SK-N-SH (cell line): ENCODE results near the gene RBBP8NL. TPM values are rescaled to one million over a fixed set of nuclear protein-coding genes. Genes with fewer than 3 reads are reported as not detected.

Source experiments
- CTCF ChIA-PET: fragments of 300-600, 350-600 bp; formaldehyde crosslinking; extraction: SDS; loops from one replicate; lab custom pipeline; 2021; lab: Yijun Ruan, JAX
- POLR2A ChIA-PET: fragments of 350-600 bp; sonication (Branson Sonifier 250); formaldehyde crosslinking; extraction: SDS; loops from one replicate; lab custom pipeline; 2020; ENCODE audit warnings: antibody characterized with exemption, inconsistent platforms; lab: Yijun Ruan, JAX
- DNase-seq: peaks from one replicate; pipeline ENCODE4 v3.0.0; 2012
- H2AFZ ChIP-seq: fragments of 200-600 bp; sonication (generic); 2 replicates; pipeline ENCODE4 v1.8.1; 2016; ENCODE audit warnings: antibody characterized with exemption, mild to moderate bottlenecking, low read depth
- H3F3A ChIP-seq: fragments of 200-600 bp; sonication (generic); replicated peaks from 2 replicates; pipeline ENCODE3; 2016; ENCODE audit warnings: antibody characterized with exemption, mild to moderate bottlenecking; ENCODE audit not compliant: insufficient read depth
- H3K27ac ChIP-seq, 2 experiments: fragments of 200-500 bp in 1 of 2; fragments of 200-600 bp in 1 of 2; sonication (Bioruptor generic) in 1 of 2; sonication (generic), shearing (Covaris generic) in 1 of 2; 2 replicates each; pipeline versions ENCODE4 v1.5.1 to v1.6.1; 2014 to 2016; ENCODE audit warnings: low read depth in 2 of 2, inconsistent platforms in 1 of 2, low read length in 1 of 2, mild to moderate bottlenecking in 1 of 2, mixed read lengths in 1 of 2
- H3K27me3 ChIP-seq: fragments of 200-600 bp; sonication (generic), shearing (Covaris generic); 2 replicates; pipeline ENCODE4 v1.6.1; 2016; ENCODE audit warnings: mixed run types; ENCODE audit not compliant: insufficient read depth
- H3K36me3 ChIP-seq, 2 experiments: fragments of 200-500 bp in 1 of 2; fragments of 200-600 bp in 1 of 2; sonication (Bioruptor generic) in 1 of 2; sonication (generic) in 1 of 2; replicated peaks in 1 of 2; 2 replicates each; pipeline versions ENCODE3 to v1.5.1; 2014 to 2016; ENCODE audit warnings: low read length in 1 of 2, mild to moderate bottlenecking in 1 of 2; ENCODE audit not compliant: insufficient read depth in 2 of 2, control insufficient read depth in 1 of 2
- H3K4me1 ChIP-seq, 2 experiments: fragments of 200-500 bp in 1 of 2; fragments of 200-600 bp in 1 of 2; sonication (Bioruptor generic) in 1 of 2; sonication (generic), shearing (Covaris generic) in 1 of 2; 2 replicates each; pipeline versions ENCODE4 v1.5.1 to v1.6.1; 2014 to 2016; ENCODE audit warnings: low read depth in 1 of 2, low read length in 1 of 2, mixed run types in 1 of 2; ENCODE audit not compliant: insufficient read depth in 2 of 2, control insufficient read depth in 1 of 2
- H3K4me2 ChIP-seq: fragments of 200-600 bp; sonication (generic), shearing (Covaris generic); 2 replicates; pipeline ENCODE4 v1.6.1; 2017; ENCODE audit warnings: mixed run types
- H3K4me3 ChIP-seq, 2 experiments: fragments of 200-500 bp in 1 of 2; fragments of 200-600 bp in 1 of 2; sonication (Bioruptor generic) in 1 of 2; sonication (generic), shearing (Covaris generic) in 1 of 2; 2 replicates each; pipeline versions ENCODE4 v1.5.1 to v1.8.1; 2014 to 2016; ENCODE audit warnings: low read depth in 2 of 2, inconsistent platforms in 1 of 2, low read length in 1 of 2, mild to moderate bottlenecking in 1 of 2, mixed read lengths in 1 of 2, moderate library complexity in 1 of 2
- H3K79me2 ChIP-seq: fragments of 200-600 bp; sonication (generic); 2 replicates; pipeline ENCODE4 v1.8.1; 2017; ENCODE audit warnings: mild to moderate bottlenecking; ENCODE audit not compliant: insufficient read depth
- H3K9ac ChIP-seq: fragments of 200-600 bp; sonication (generic); 2 replicates; pipeline ENCODE4 v1.6.1; 2017; ENCODE audit warnings: mixed run types
- H3K9me2 ChIP-seq: fragments of 200-600 bp; sonication (generic); 2 replicates; pipeline ENCODE4 v1.6.1; 2017; ENCODE audit warnings: mixed run types
- H3K9me3 ChIP-seq: fragments of 200-600 bp; sonication (generic); 2 replicates; pipeline ENCODE4 v1.6.1; 2017; ENCODE audit warnings: mixed run types, mild to moderate bottlenecking, moderate library complexity
- H4K20me1 ChIP-seq: fragments of 200-600 bp; sonication (generic); 2 replicates; pipeline ENCODE4 v1.6.1; 2017; ENCODE audit warnings: mild to moderate bottlenecking, mixed run types; ENCODE audit not compliant: insufficient read depth
- CTCF ChIP-seq: fragments of 200-600 bp; sonication (generic); IDR thresholded peaks from 2 replicates; pipeline ENCODE4 v1.6.1; 2017; ENCODE audit warnings: antibody characterized with exemption, mild to moderate bottlenecking, moderate library complexity
- ELF1 ChIP-seq: IDR thresholded peaks from 2 replicates; pipeline ENCODE4 v1.4.0; 2012
- EP300 ChIP-seq, 2 experiments: IDR thresholded peaks; 2 replicates each; pipeline versions ENCODE4 v1.4.0 to v1.6.1; 2012; ENCODE audit warnings: borderline replicate concordance in 1 of 2, low read depth in 1 of 2, low read length in 1 of 2
- FOXJ3 ChIP-seq: sonication (generic); formaldehyde crosslinking; IDR thresholded peaks from 2 replicates; pipeline ENCODE4 v1.5.1; 2020; ENCODE audit warnings: mild to moderate bottlenecking, missing genetic modification reagents
- FOXM1 ChIP-seq: IDR thresholded peaks from 2 replicates; pipeline ENCODE4 v1.4.0; 2012; ENCODE audit warnings: low read depth, mild to moderate bottlenecking
- GABPA ChIP-seq: IDR thresholded peaks from 2 replicates; pipeline ENCODE4 v1.4.0; 2012; ENCODE audit warnings: low read depth, mild to moderate bottlenecking
- NFIC ChIP-seq: IDR thresholded peaks from 2 replicates; pipeline ENCODE4 v1.4.0; 2012; ENCODE audit warnings: borderline replicate concordance
- NRF1 ChIP-seq: IDR thresholded peaks from 2 replicates; pipeline ENCODE4 v1.6.1; 2012; ENCODE audit warnings: low read depth, mild to moderate bottlenecking, low read length
- PBX3 ChIP-seq: IDR thresholded peaks from 2 replicates; pipeline ENCODE4; 2012
- POLR2AphosphoS5 ChIP-seq: IDR thresholded peaks from 2 replicates; pipeline ENCODE4 v1.6.1; 2012; ENCODE audit warnings: low read depth, low read length
- RAD21 ChIP-seq: IDR thresholded peaks from 2 replicates; pipeline ENCODE4 v1.6.1; 2012; ENCODE audit warnings: mild to moderate bottlenecking, low read length
- RFX5 ChIP-seq: IDR thresholded peaks from 2 replicates; pipeline ENCODE4 v1.6.1; 2012; ENCODE audit warnings: mild to moderate bottlenecking, improper control_type of control experiment, low read length
- RXRA ChIP-seq: IDR thresholded peaks from 2 replicates; pipeline ENCODE4 v1.4.0; 2012; ENCODE audit warnings: low read depth, mild to moderate bottlenecking, borderline replicate concordance
- SMC3 ChIP-seq: IDR thresholded peaks from 2 replicates; pipeline ENCODE4 v1.6.1; 2012; ENCODE audit warnings: low read depth, low read length, improper control_type of control experiment
- TAF1 ChIP-seq: IDR thresholded peaks from 2 replicates; pipeline ENCODE4 v1.6.1; 2012; ENCODE audit warnings: low read depth, mild to moderate bottlenecking, low read length, moderate library complexity, borderline replicate concordance
- USF1 ChIP-seq: IDR thresholded peaks from 2 replicates; pipeline ENCODE4 v1.4.0; 2012; ENCODE audit warnings: low read depth, borderline replicate concordance
- USF2 ChIP-seq: fragments of 150-350 bp; IDR thresholded peaks from 2 replicates; pipeline ENCODE4 v1.6.1; 2017; ENCODE audit warnings: antibody characterized with exemption, low read length, low read depth, borderline replicate concordance
- ZBTB33 ChIP-seq: IDR thresholded peaks from 2 replicates; pipeline ENCODE4 v1.4.0; 2012; ENCODE audit warnings: low read depth, borderline replicate concordance
- WGBS: methylation state at CpG from one replicate; pipeline ENCODE4 v1.1.6; 2017; ENCODE audit warnings: low lambda C conversion rate; 5-methylcytosine and 5-hydroxymethylcytosine counted together
- polyA plus RNA-seq, 3 experiments: library from polyadenylated mRNA; depleted of rRNA; stranded (reverse); fragments of >200 nt; gene quantifications; 2 replicates each; pipeline ENCODE4 v1.2.3, GENCODE V29; 2012

The RBBP8NL gene
- polyA plus RNA-seq, 1 of the 3 experiments (the other 2 are of a cell fraction): not detected

GRCh38 chr20:62446888-62447869 is 19.8 kb upstream of the RBBP8NL start:
- Histone ChIP-seq H3K27me3 (no peaks in the 10 kb centered on the region), H3K27ac (no peak overlapping the region), H2AFZ (no peak overlapping the region), H3F3A (no peaks in the 10 kb centered on the region), H3K9me3 (no peaks in the 10 kb centered on the region), H3K4me1 (peaks cover 0 to 8% of the 10 kb centered on the region in 2 experiments; a peak in 1 of 4 replicates), H3K9me2 (no peaks in the 10 kb centered on the region), H3K79me2 (no peaks in the 10 kb centered on the region), H3K4me2 (no peak overlapping the region), H3K36me3 (no peaks in the 10 kb centered on the region), H3K4me3 (no peak overlapping the region), H4K20me1 (no peaks in the 10 kb centered on the region), H3K9ac (no peak overlapping the region)
- TF ChIP-seq RFX5: no peak
- TF ChIP-seq SMC3: no peak
- TF ChIP-seq PBX3: no peak
- TF ChIP-seq POLR2AphosphoS5: no peak
- no peak for TF ChIP-seq TAF1
- no peak for TF ChIP-seq RXRA
- TF ChIP-seq EP300 (IDR thresholded peaks at IDR 0.05; ENCODE audit: borderline replicate concordance in 1 of 2, low read depth in 1 of 2, low read length in 1 of 2): no peak
- TF ChIP-seq ELF1: no peak
- no peak for TF ChIP-seq FOXJ3 (CRISPR knock-in tag)
- TF ChIP-seq USF2: no peak
- TF ChIP-seq CTCF: no peak
- TF ChIP-seq USF1: no peak
- TF ChIP-seq ZBTB33: no peak
- no peak for TF ChIP-seq NFIC
- no peak for TF ChIP-seq FOXM1
- no peak for TF ChIP-seq RAD21
- TF ChIP-seq NRF1: no peak
- TF ChIP-seq GABPA: no peak
- 74% methylated on average over 32 of the region's 44 CpGs for WGBS
- ChIA-PET CTCF (interaction anchor here (1.1 kb wide), 1 partner anchor 45 kb away, joined by 3 read pairs; no protein-coding TSS in a partner anchor), POLR2A (no interaction called here)
- DNase-seq: no peak
